A673 (cell line): ENCODE data around the gene AHNAK2.

ENCODE experiments used
- CTCF ChIP-seq: fragments of 300-800, 200-600 bp; sonication (generic); conservative IDR thresholded peaks from 2 replicates; pipeline ENCODE4 v1.5.1; 2017; ENCODE audit warnings: low read depth, mild to moderate bottlenecking, antibody characterized with exemption, low read length, moderate library complexity, mixed read lengths
- EZH2 ChIP-seq: fragments of 200-600 bp; sonication (generic); IDR thresholded peaks from 2 replicates; pipeline ENCODE4 v1.6.1; 2017; ENCODE audit warnings: borderline replicate concordance, low read depth, mild to moderate bottlenecking, mixed read lengths, antibody characterized with exemption, low read length; ENCODE audit not compliant: poor library complexity, severe bottlenecking

GRCh38 chr14:104925214-104925854 lies 52.8 kb downstream of the AHNAK2 start:
- TF ChIP-seq CTCF: no peak
- no peak for TF ChIP-seq EZH2
